ENCODE measurements around the gene TH. TPM values are rescaled to one million over a fixed set of nuclear protein-coding genes. Genes with fewer than 3 reads are reported as not detected.
A peak's percentile ranks its signal among the peaks of the same experiment; 100 is the strongest.

Gene TH
- total and polyA plus RNA-seq, 2 of the 8 experiments (the other 6 are each of a cell fraction or from before 2014, with no cell fraction given) = 0.09 TPM; not detected in 1

- Histone ChIP-seq H2BK5ac (ENCODE audit: low read depth, low read length) (peak overlapping the region; percentile 10; the same call in 1 of the 2 replicates), H3K27me3 (replicated peaks in 1 of 4; ENCODE audit: control insufficient read depth in 3 of 4, extremely low read depth in 1 of 4, insufficient read depth in 3 of 4, low read length in 3 of 4) (peaks cover 0 to 31% (median 8%) of the 10 kb centered on the region in 4 experiments; a peak in 5 of 7 replicates), H3K27ac (ENCODE audit: low read depth, low read length) (no peak overlapping the region), H2BK120ac (replicated peaks; ENCODE audit: low read depth, low read length) (no peak overlapping the region), H4K8ac (ENCODE audit: extremely low read depth, insufficient read depth, low read length) (no peak overlapping the region; the same call in 1 of the 2 replicates), H3K36me3 (ENCODE audit: control insufficient read depth in 2 of 4, insufficient read depth in 4 of 4, low read length in 3 of 4) (no peaks in the 10 kb centered on the region), H4K20me1 (replicated peaks in 1 of 2; ENCODE audit: control insufficient read depth in 1 of 2, insufficient read depth in 2 of 2, low read length in 2 of 2) (peaks cover 0 to 4% of the 10 kb centered on the region in 2 experiments), H3K18ac (ENCODE audit: extremely low read depth, low read length) (no peak overlapping the region), H3K4ac (replicated peaks; ENCODE audit: insufficient read length, low read depth, low read length) (no peak overlapping the region), H2AFZ (ENCODE audit: low read length) (no peak overlapping the region), H3K9ac (replicated peaks in 1 of 4; ENCODE audit: extremely low read depth in 1 of 4, low read depth in 3 of 4, low read length in 3 of 4) (no peak overlapping the region), H3K14ac (ENCODE audit: insufficient read length) (no peak overlapping the region), H3K4me1 (replicated peaks in 1 of 4; ENCODE audit: control insufficient read depth in 3 of 4, insufficient read depth in 4 of 4, low read length in 3 of 4) (peaks cover 5 to 14% (median 12%) of the 10 kb centered on the region in 4 experiments), H4K5ac (ENCODE audit: insufficient read length, low read depth, low read length) (no peak overlapping the region), H2BK15ac (ENCODE audit: low read length) (peak overlapping the region; percentile 32; the same call in 1 of the 2 replicates), H3K9me3 (ENCODE audit: insufficient read depth in 2 of 2, low read depth in 1 of 2, low read length in 1 of 2) (no peaks in the 10 kb centered on the region), H2AK5ac (ENCODE audit: low read depth, low read length) (peak overlapping the region; percentile 60; the same call in 1 of the 2 replicates), H3K79me1 (ENCODE audit: low read depth, low read length) (no peaks in the 10 kb centered on the region), H2BK20ac (ENCODE audit: low read length) (no peak overlapping the region), H3K56ac (replicated peaks; ENCODE audit: insufficient read length, low read depth, low read length) (no peak overlapping the region), H4K91ac (replicated peaks; ENCODE audit: insufficient read length, low read length) (peak overlapping the region; percentile 45), H3K4me3 (ENCODE audit: extremely low read depth in 1 of 4, insufficient read depth in 2 of 4, low read depth in 3 of 4, low read length in 4 of 4) (no peak overlapping the region), H3K4me2 (ENCODE audit: insufficient read depth in 1 of 2, low read depth in 2 of 2, low read length in 2 of 2) (no peak overlapping the region), H3K23me2 (ENCODE audit: low read depth, low read length) (peaks cover 3% of the 10 kb centered on the region; the same call in 1 of the 2 replicates), H2BK12ac (ENCODE audit: low read depth, low read length) (peak overlapping the region; percentile 60; the same call in 1 of the 2 replicates), H3K79me2 (ENCODE audit: control insufficient read depth in 1 of 2, insufficient read depth in 2 of 2, low read length in 2 of 2) (no peaks in the 10 kb centered on the region), H3K23ac (ENCODE audit: insufficient read length) (no peak overlapping the region)
- WGBS, 2 experiments (ENCODE audit: extremely low coverage in 1 of 2, insufficient coverage in 1 of 2, insufficient read length in 1 of 2, insufficient replicate concordance in 2 of 2, low coverage in 1 of 2, low lambda C conversion rate in 2 of 2, missing lambda C conversion rate in 1 of 2) = 87% methylated on average over 20 of the region's 23 CpGs; no CpG with 5 or more reads in 1 of the 2 experiments
- FAIRE-seq = no peak
- ChIA-PET CTCF (ENCODE audit: partially characterized antibody) (interaction anchor here (0.5 to 4.9 kb wide), 6 partner anchors 10 to 611 kb away, joined by 3 to 15 read pairs (median 4); no protein-coding TSS in a partner anchor), POLR2A (ENCODE audit: partially characterized antibody) (interaction anchor here (1.5 kb wide), 1 partner anchor 8 kb away, joined by 4 read pairs; no protein-coding TSS in a partner anchor)
- no peak for DNase-seq (ENCODE audit: low read depth in 1 of 2, low spot score in 2 of 2)
- TF ChIP-seq SP4 (IDR thresholded peaks at IDR 0.05; ENCODE audit: low read length) = no peak
- no peak for TF ChIP-seq KDM4A (IDR thresholded peaks at IDR 0.05; ENCODE audit: low read depth, low read length, severe bottlenecking)
- no peak for TF ChIP-seq SP1 (IDR thresholded peaks at IDR 0.05; ENCODE audit: low read depth, low read length)
- no peak for TF ChIP-seq GABPA (IDR thresholded peaks at IDR 0.05; ENCODE audit: borderline replicate concordance, insufficient read depth, low read length)
- TF ChIP-seq FOSL1 (IDR thresholded peaks at IDR 0.05; ENCODE audit: insufficient read depth, low read depth, low read length) = no peak
- no peak for TF ChIP-seq SIN3A (conservative IDR thresholded peaks at IDR 0.05 in 1 of 2, IDR thresholded peaks at IDR 0.05 in 1 of 2; ENCODE audit: low read depth in 1 of 2, low read length in 2 of 2)
- TF ChIP-seq CBX5 (IDR thresholded peaks at IDR 0.05; ENCODE audit: low read depth, low read length) = no peak
- no peak for TF ChIP-seq JUN (IDR thresholded peaks at IDR 0.05; ENCODE audit: low read depth, low read length)
- TF ChIP-seq TAF1 (IDR thresholded peaks at IDR 0.05; ENCODE audit: low read depth, low read length) = no peak
- TF ChIP-seq YY1 (IDR thresholded peaks at IDR 0.05; ENCODE audit: low read depth, low read length) = no peak
- no peak for TF ChIP-seq RBBP5 (IDR thresholded peaks at IDR 0.05; ENCODE audit: borderline replicate concordance, low read depth, low read length)
- no peak for TF ChIP-seq TEAD4 (IDR thresholded peaks at IDR 0.05; ENCODE audit: low read depth, low read length)
These were observed 45.8 kb upstream of the TH start for GRCh38 chr11:2217211-2218030.
